IMR-90 (cell line): ENCODE measurements around the gene CMTM8. TPM values are rescaled to one million over a fixed set of nuclear protein-coding genes. Genes with fewer than 3 reads are reported as not detected.

Experiments used
- ATAC-seq: fragments of 200-7000 bp; cut with Tn5 transposase; 2 replicates; pipeline ENCODE4 v1.9.1; 2020; ENCODE audit warnings: low read depth, mild to moderate bottlenecking, moderate library complexity
- BruUV-seq: library from RNA; stranded (reverse); fragments of 400-500 nt; replicated peaks from 2 replicates; lab custom pipeline; 2021; lab: Mats Ljungman, UMichigan
- CTCF ChIA-PET: fragments of 300-600 bp; formaldehyde crosslinking; extraction: SDS; loops from one replicate; lab custom pipeline; 2021; ENCODE audit warnings: antibody characterized with exemption; lab: Yijun Ruan, JAX
- POLR2A ChIA-PET: fragments of 300-600 bp; sonication (Branson Sonifier 250); formaldehyde crosslinking; loops from one replicate; lab custom pipeline; 2022; ENCODE audit warnings: antibody characterized with exemption; ENCODE audit not compliant: unreplicated experiment; lab: Charles Lee
- DNase-seq: peaks from one replicate; pipeline ENCODE4 v3.0.0; 2013
- H2AFZ ChIP-seq: replicated peaks from 2 replicates; pipeline ENCODE3; 2013; ENCODE audit warnings: low read length, mild to moderate bottlenecking; ENCODE audit not compliant: poor library complexity
- H2AK5ac ChIP-seq: 2 replicates; pipeline ENCODE4 v1.6.1; 2013; ENCODE audit warnings: low read depth, low read length, inconsistent platforms
- H2AK9ac ChIP-seq: replicated peaks from 2 replicates; pipeline ENCODE3; 2013; ENCODE audit warnings: mild to moderate bottlenecking, low read depth, low read length, moderate library complexity; ENCODE audit not compliant: poor library complexity
- H2BK120ac ChIP-seq: 2 replicates; pipeline ENCODE4 v1.6.1; 2013; ENCODE audit warnings: low read depth, low read length, inconsistent platforms
- H2BK15ac ChIP-seq: 3 replicates; pipeline ENCODE4 v1.6.1; 2013; ENCODE audit warnings: low read depth, low read length, inconsistent platforms
- H2BK20ac ChIP-seq: 2 replicates; pipeline ENCODE4 v1.6.1; 2013; ENCODE audit warnings: low read depth, mild to moderate bottlenecking, inconsistent platforms, low read length, moderate library complexity
- H2BK5ac ChIP-seq: 2 replicates; pipeline ENCODE4 v1.6.1; 2013; ENCODE audit warnings: mild to moderate bottlenecking, low read depth, low read length, inconsistent platforms; ENCODE audit not compliant: poor library complexity, severe bottlenecking
- H3K14ac ChIP-seq: replicated peaks from 2 replicates; pipeline ENCODE4 v1.6.1; 2013; ENCODE audit warnings: low read depth, low read length, inconsistent platforms
- H3K18ac ChIP-seq: 2 replicates; pipeline ENCODE4 v1.6.1; 2013; ENCODE audit warnings: low read depth, low read length, control low read depth
- H3K23ac ChIP-seq: 2 replicates; pipeline ENCODE4 v1.6.1; 2013; ENCODE audit warnings: low read depth, low read length, inconsistent platforms
- H3K27ac ChIP-seq: 2 replicates; pipeline ENCODE4 v1.5.1; 2013; ENCODE audit warnings: mild to moderate bottlenecking, control low read depth, low read length; ENCODE audit not compliant: insufficient read depth
- H3K27me3 ChIP-seq: 2 replicates; pipeline ENCODE4 v1.6.1; 2013; ENCODE audit warnings: low read length; ENCODE audit not compliant: control insufficient read depth, insufficient read depth
- H3K36me3 ChIP-seq: 2 replicates; pipeline ENCODE4 v1.6.1; 2013; ENCODE audit warnings: low read length, mixed read lengths; ENCODE audit not compliant: control insufficient read depth, insufficient read depth
- H3K4ac ChIP-seq: 2 replicates; pipeline ENCODE4 v1.6.1; 2013; ENCODE audit warnings: low read depth, low read length, inconsistent platforms
- H3K4me1 ChIP-seq: 2 replicates; pipeline ENCODE4 v1.6.1; 2013; ENCODE audit warnings: low read length, mixed read lengths; ENCODE audit not compliant: control insufficient read depth, insufficient read depth
- H3K4me2 ChIP-seq: 2 replicates; pipeline ENCODE4 v1.6.1; 2013; ENCODE audit warnings: low read depth, mild to moderate bottlenecking, control low read depth, low read length, moderate library complexity
- H3K4me3 ChIP-seq: 2 replicates; pipeline ENCODE4 v1.5.1; 2013; ENCODE audit warnings: low read depth, mild to moderate bottlenecking, control low read depth, low read length, moderate library complexity; ENCODE audit not compliant: insufficient read depth
- H3K56ac ChIP-seq: 2 replicates; pipeline ENCODE4 v1.6.1; 2013; ENCODE audit warnings: low read length, inconsistent platforms; ENCODE audit not compliant: insufficient read depth; ENCODE audit errors: extremely low read depth
- H3K79me1 ChIP-seq, 2 experiments: 2 replicates each; pipeline ENCODE4 v1.6.1; 2013; ENCODE audit warnings: low read length in 2 of 2, inconsistent platforms in 1 of 2, low read depth in 1 of 2
- H3K9ac ChIP-seq: 2 replicates; pipeline ENCODE4 v1.6.1; 2013; ENCODE audit warnings: low read depth, low read length, control low read depth
- H3K9me1 ChIP-seq: 2 replicates; pipeline ENCODE4 v1.6.1; 2013; ENCODE audit warnings: low read length, inconsistent platforms; ENCODE audit not compliant: insufficient read depth
- H3K9me3 ChIP-seq: 2 replicates; pipeline ENCODE4 v1.6.1; 2013; ENCODE audit warnings: low read length; ENCODE audit not compliant: control insufficient read depth, insufficient read depth
- H4K20me1 ChIP-seq: 2 replicates; pipeline ENCODE4 v1.6.1; 2013; ENCODE audit warnings: low read length, inconsistent platforms; ENCODE audit not compliant: insufficient read depth
- H4K5ac ChIP-seq: 2 replicates; pipeline ENCODE4 v1.6.1; 2013; ENCODE audit warnings: mild to moderate bottlenecking, low read depth, low read length, control low read depth
- H4K8ac ChIP-seq, 2 experiments: 2 replicates each; pipeline ENCODE4 v1.6.1; 2013; ENCODE audit warnings: low read depth in 2 of 2, low read length in 2 of 2, control low read depth in 1 of 2, inconsistent platforms in 1 of 2
- H4K91ac ChIP-seq: 2 replicates; pipeline ENCODE4 v1.6.1; 2013; ENCODE audit warnings: low read depth, low read length, inconsistent platforms; ENCODE audit not compliant: insufficient read depth
- CEBPB ChIP-seq: IDR thresholded peaks from 2 replicates; pipeline ENCODE4 v1.6.1; 2012; ENCODE audit warnings: low read depth, low read length, improper control_type of control experiment
- CHD1 ChIP-seq: IDR thresholded peaks from 2 replicates; pipeline ENCODE4 v1.6.1; 2012; ENCODE audit warnings: low read depth, low read length, improper control_type of control experiment
- ELK1 ChIP-seq: fragments of 150-350 bp; IDR thresholded peaks from 2 replicates; pipeline ENCODE4 v1.6.1; 2016; ENCODE audit warnings: low read depth, mild to moderate bottlenecking, low read length, moderate library complexity, borderline replicate concordance
- FOS ChIP-seq: fragments of 150-350 bp; IDR thresholded peaks from 2 replicates; pipeline ENCODE4 v1.6.1; 2016; ENCODE audit warnings: low read depth, low read length
- MAFK ChIP-seq: IDR thresholded peaks from 2 replicates; pipeline ENCODE4 v1.6.1; 2012; ENCODE audit warnings: low read depth, low read length, improper control_type of control experiment
- MAZ ChIP-seq: IDR thresholded peaks from 2 replicates; pipeline ENCODE4 v1.6.1; 2012; ENCODE audit warnings: low read depth, mild to moderate bottlenecking, low read length, improper control_type of control experiment, moderate library complexity, borderline replicate concordance
- MXI1 ChIP-seq: IDR thresholded peaks from 2 replicates; pipeline ENCODE4 v1.6.1; 2012; ENCODE audit warnings: low read depth, mild to moderate bottlenecking, low read length, moderate library complexity, borderline replicate concordance
- NFE2L2 ChIP-seq: fragments of 150-350 bp; IDR thresholded peaks from 2 replicates; pipeline ENCODE4 v1.6.1; 2016; ENCODE audit warnings: low read depth, mild to moderate bottlenecking, low read length
- POLR2A ChIP-seq: IDR thresholded peaks from 2 replicates; pipeline ENCODE4 v1.6.1; 2012; ENCODE audit warnings: mild to moderate bottlenecking, low read depth, low read length
- RAD21 ChIP-seq: IDR thresholded peaks from 2 replicates; pipeline ENCODE4 v1.6.1; 2012; ENCODE audit warnings: low read length, improper control_type of control experiment
- RCOR1 ChIP-seq: IDR thresholded peaks from 2 replicates; pipeline ENCODE4 v1.6.1; 2012; ENCODE audit warnings: mild to moderate bottlenecking, low read length, improper control_type of control experiment; ENCODE audit not compliant: insufficient replicate concordance
- RFX5 ChIP-seq: IDR thresholded peaks from 2 replicates; pipeline ENCODE4 v1.8.0; 2012; ENCODE audit warnings: low read depth, mild to moderate bottlenecking, low read length, moderate library complexity
- SMC3 ChIP-seq: fragments of 150-350 bp; IDR thresholded peaks from 2 replicates; pipeline ENCODE4 v1.6.1; 2016; ENCODE audit warnings: low read depth, mild to moderate bottlenecking, antibody characterized with exemption, low read length, moderate library complexity
- WGBS, 2 experiments: methylation state at CpG; one replicate each; pipeline versions ENCODE4 v1.1.5 to v1.1.7; 2013; ENCODE audit warnings: missing lambda C conversion rate in 2 of 2; ENCODE audit not compliant: insufficient read length in 1 of 2; ENCODE audit errors: extremely low coverage in 2 of 2; 5-methylcytosine and 5-hydroxymethylcytosine counted together
- dilution Hi-C: fragments of 300-500 bp; cut with HindIII; formaldehyde crosslinking; loops from one replicate; pipeline ENCODE4 v1.14.3; 2018; ENCODE audit warnings: low sequenced_read_pairs; ENCODE audit not compliant: unreplicated experiment
- in situ Hi-C: fragments of 300-500 bp; cut with MboI; formaldehyde crosslinking; loops from 3 replicates; pipeline ENCODE4 v1.14.3; 2019; ENCODE audit warnings: low sequenced_read_pairs, inconsistent platforms, mixed read lengths
- intact Hi-C: fragments of 100-400 bp; cut with micrococcal nuclease; formaldehyde crosslinking; loops from 2 replicates; pipeline ENCODE4 v1.10.0; 2022
- polyA plus RNA-seq, 3 experiments: library from polyadenylated mRNA; depleted of rRNA; stranded (reverse); fragments of >200 nt; gene quantifications; 2 replicates each; pipeline ENCODE4 v1.2.3, GENCODE V29; 2012; ENCODE audit warnings: low replicate concordance in 1 of 3
- total RNA-seq: library from RNA; depleted of rRNA; stranded (reverse); fragments of >200 nt; gene quantifications from 2 replicates; pipeline ENCODE4 v1.2.3, GENCODE V29; 2012
- TF ChIP-seq, protein P1 (sequence below): fragments of 150-350 bp; IDR thresholded peaks from 2 replicates; pipeline ENCODE4 v1.6.1; 2017; ENCODE audit warnings: mild to moderate bottlenecking, antibody characterized with exemption, low read length, low read depth
- TF ChIP-seq, protein P2 (sequence below): conservative IDR thresholded peaks from 2 replicates; pipeline ENCODE4 v1.5.1; 2012; ENCODE audit warnings: mild to moderate bottlenecking, low read depth, low read length, improper control_type of control experiment

Gene CMTM8
- total and polyA plus RNA-seq, 2 of the 4 experiments (the other 2 are of a cell fraction) = 0.15 TPM; not detected in 1

- in situ Hi-C loops = no loop called here
- H4K20me1 ChIP-seq = no peaks in the 10 kb centered on the region
- BruUV-seq = no TSS peak
- H2BK120ac ChIP-seq = no peak overlapping the region
- no peaks in the 10 kb centered on the region for H3K79me1 ChIP-seq
- H3K9me3 ChIP-seq = peaks cover 3% of the 10 kb centered on the region; the same call in 1 of the 2 replicates
- no peak overlapping the region for H3K4ac ChIP-seq
- TF ChIP-seq CEBPB (no peak), MAZ (no peak), NFE2L2 (no peak), ELK1 (no peak), RAD21 (no peak), SMC3 (no peak), RCOR1 (no peak), FOS (no peak), POLR2A (no peak), RFX5 (no peak), MXI1 (no peak), MAFK (no peak), CHD1 (no peak)
- TF ChIP-seq, protein P1, sequence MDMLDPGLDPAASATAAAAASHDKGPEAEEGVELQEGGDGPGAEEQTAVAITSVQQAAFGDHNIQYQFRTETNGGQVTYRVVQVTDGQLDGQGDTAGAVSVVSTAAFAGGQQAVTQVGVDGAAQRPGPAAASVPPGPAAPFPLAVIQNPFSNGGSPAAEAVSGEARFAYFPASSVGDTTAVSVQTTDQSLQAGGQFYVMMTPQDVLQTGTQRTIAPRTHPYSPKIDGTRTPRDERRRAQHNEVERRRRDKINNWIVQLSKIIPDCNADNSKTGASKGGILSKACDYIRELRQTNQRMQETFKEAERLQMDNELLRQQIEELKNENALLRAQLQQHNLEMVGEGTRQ = no peak
- TF ChIP-seq, protein P2, sequence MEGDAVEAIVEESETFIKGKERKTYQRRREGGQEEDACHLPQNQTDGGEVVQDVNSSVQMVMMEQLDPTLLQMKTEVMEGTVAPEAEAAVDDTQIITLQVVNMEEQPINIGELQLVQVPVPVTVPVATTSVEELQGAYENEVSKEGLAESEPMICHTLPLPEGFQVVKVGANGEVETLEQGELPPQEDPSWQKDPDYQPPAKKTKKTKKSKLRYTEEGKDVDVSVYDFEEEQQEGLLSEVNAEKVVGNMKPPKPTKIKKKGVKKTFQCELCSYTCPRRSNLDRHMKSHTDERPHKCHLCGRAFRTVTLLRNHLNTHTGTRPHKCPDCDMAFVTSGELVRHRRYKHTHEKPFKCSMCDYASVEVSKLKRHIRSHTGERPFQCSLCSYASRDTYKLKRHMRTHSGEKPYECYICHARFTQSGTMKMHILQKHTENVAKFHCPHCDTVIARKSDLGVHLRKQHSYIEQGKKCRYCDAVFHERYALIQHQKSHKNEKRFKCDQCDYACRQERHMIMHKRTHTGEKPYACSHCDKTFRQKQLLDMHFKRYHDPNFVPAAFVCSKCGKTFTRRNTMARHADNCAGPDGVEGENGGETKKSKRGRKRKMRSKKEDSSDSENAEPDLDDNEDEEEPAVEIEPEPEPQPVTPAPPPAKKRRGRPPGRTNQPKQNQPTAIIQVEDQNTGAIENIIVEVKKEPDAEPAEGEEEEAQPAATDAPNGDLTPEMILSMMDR = no peak
- H2BK5ac ChIP-seq = no peak overlapping the region
- H3K27me3 ChIP-seq = no peaks in the 10 kb centered on the region; the same call in none of the 2 replicates
- no peaks in the 10 kb centered on the region for H3K36me3 ChIP-seq
- H3K27ac ChIP-seq = no peak overlapping the region
- H2BK15ac ChIP-seq = no peak overlapping the region
- no peak overlapping the region for H2AK9ac ChIP-seq
- no peak overlapping the region for H3K23ac ChIP-seq
- ATAC-seq (no peak), DNase-seq (no peak)
- no peak overlapping the region for H2AFZ ChIP-seq
- H2BK20ac ChIP-seq = no peak overlapping the region
- H4K8ac ChIP-seq = no peak overlapping the region
- H4K91ac ChIP-seq = no peak overlapping the region
- H3K56ac ChIP-seq = no peak overlapping the region
- H3K9me1 ChIP-seq = no peaks in the 10 kb centered on the region
- no peaks in the 10 kb centered on the region for H3K4me1 ChIP-seq
- H3K14ac ChIP-seq = no peak overlapping the region
- POLR2A ChIA-PET = no interaction called here
- dilution Hi-C loops = no loop called here
- no peak overlapping the region for H4K5ac ChIP-seq
- no CpG with 5 or more reads among the region's 5 CpGs for WGBS, 2 experiments
- no peak overlapping the region for H3K18ac ChIP-seq
- no peak overlapping the region for H3K4me3 ChIP-seq
- H3K4me2 ChIP-seq = no peak overlapping the region
- no peak overlapping the region for H3K9ac ChIP-seq
- CTCF ChIA-PET = no interaction called here
- intact Hi-C loops = no loop called here
- no peak overlapping the region for H2AK5ac ChIP-seq
Measured at GRCh38 chr3:32224016-32224516, 14.4 kb upstream of the CMTM8 start.
